ENCODE results near the gene FN3K.

Gene FN3K

GRCh38 chr17:82729479-82730260 is 5.7 kb upstream of the FN3K start:
- TF ChIP-seq ZFX (IDR thresholded peaks at IDR 0.05): no peak
- no peak for TF ChIP-seq CTCF (conservative IDR thresholded peaks at IDR 0.05)
- H3K27ac ChIP-seq: no peak overlapping the region

GRCh38 chr17:82732118-82732743 is 3.2 kb upstream of the FN3K start:
- H3K27ac ChIP-seq: no peak overlapping the region
- TF ChIP-seq ZFX (IDR thresholded peaks at IDR 0.05): no peak
- TF ChIP-seq CTCF (conservative IDR thresholded peaks at IDR 0.05): no peak

GRCh38 chr17:82736511-82737185 is 1.2 kb downstream of the FN3K start:
- no peak overlapping the region for H3K27ac ChIP-seq
- no peak for TF ChIP-seq CTCF (conservative IDR thresholded peaks at IDR 0.05)
- no peak for TF ChIP-seq ZFX (IDR thresholded peaks at IDR 0.05)

GRCh38 chr17:82737967-82738877 is 2.8 kb downstream of the FN3K start:
- TF ChIP-seq CTCF (conservative IDR thresholded peaks at IDR 0.05) (no peak), ZFX (IDR thresholded peaks at IDR 0.05) (no peak)
- no peak overlapping the region for H3K27ac ChIP-seq

- TF ChIP-seq ZFX (IDR thresholded peaks at IDR 0.05): no peak
- no peak for TF ChIP-seq CTCF (conservative IDR thresholded peaks at IDR 0.05)
- no peak overlapping the region for H3K27ac ChIP-seq
These were observed 5.7 kb downstream of the FN3K start for GRCh38 chr17:82740906-82741759.

Measured in C4-2B (cell line).